C1 segment of cervical spinal cord (tissue), 14 donors: ENCODE results near the gene MYLK3.
"Not testable (repeated sequence)": the region's sequence is repeated elsewhere in the genome, so short reads cannot be mapped to it uniquely, and the experiment has no call there.

Source experiments
- DNase-seq, 14 donors: peaks; one replicate each; lab custom pipeline; 2025; lab: John Stamatoyannopoulos, UW

The MYLK3 gene

DNA sequence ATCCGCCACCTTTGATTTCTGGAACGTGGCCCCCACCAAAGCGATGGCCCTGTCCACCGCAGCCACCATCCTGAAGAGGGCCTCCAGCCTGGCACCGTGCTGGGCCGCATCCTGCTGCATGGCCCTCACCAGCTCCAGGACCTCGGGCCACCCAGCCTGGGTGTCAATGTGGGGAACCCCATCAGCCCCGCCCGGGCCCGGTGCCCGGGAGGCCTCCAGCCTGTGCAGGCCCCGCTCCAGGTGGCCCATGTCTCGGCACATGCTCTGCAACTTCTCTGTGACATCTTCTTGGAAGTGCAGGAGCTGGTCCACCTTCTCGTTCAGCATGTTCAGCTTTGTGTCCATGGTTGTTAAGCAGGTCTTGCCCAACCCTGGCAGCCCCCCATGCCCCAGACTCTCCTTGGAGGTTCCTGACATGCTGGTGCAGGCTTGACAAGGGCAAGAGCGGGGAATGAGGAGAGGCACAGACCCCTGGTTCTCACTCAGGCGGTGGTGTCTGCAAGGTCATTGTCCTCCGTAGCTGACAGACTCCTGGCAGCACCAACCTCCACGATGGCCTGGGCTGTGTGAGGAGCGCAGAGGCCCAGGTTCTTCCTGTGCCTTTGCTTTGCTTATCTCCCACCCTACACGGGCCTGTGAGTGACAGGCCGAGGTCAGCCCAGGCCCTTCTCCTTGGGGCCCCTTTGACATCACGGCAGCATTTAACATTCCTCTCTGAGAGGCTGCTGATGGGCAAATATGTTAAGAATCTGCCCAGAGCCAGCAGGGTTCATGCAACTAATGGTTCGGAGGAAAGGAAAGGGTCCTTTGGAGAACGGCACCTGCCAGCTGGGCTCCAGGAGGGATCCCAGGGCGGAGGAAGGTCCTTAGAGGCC lies at the start of gene MYLK3:
Gene MYLK3, minus strand, starts transcription at position 568 of the 875 bp plus-strand sequence. Its CDS starts 151 bp downstream, at position 417.
- no peak for DNase-seq

DNA sequence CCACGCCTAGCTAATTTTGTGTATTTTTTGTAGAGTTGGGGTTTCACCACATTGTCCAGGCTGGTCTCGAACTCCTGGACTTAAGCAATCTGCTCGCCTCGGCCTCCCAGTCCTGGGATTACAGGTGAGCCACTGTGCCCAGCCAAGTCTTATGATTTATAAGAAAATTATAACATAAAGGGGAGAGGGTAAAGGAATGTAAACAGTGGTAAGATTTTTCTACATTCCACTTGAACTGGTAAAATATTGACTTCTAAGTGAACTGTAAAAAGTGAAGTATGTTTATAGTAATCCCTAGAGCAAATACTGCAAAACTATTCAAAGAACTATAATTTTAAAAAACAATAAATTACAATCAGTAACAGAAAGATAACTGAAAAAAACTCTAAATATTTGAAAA lies 49.4 kb upstream of the MYLK3 start:
- DNase-seq = no peak

DNA sequence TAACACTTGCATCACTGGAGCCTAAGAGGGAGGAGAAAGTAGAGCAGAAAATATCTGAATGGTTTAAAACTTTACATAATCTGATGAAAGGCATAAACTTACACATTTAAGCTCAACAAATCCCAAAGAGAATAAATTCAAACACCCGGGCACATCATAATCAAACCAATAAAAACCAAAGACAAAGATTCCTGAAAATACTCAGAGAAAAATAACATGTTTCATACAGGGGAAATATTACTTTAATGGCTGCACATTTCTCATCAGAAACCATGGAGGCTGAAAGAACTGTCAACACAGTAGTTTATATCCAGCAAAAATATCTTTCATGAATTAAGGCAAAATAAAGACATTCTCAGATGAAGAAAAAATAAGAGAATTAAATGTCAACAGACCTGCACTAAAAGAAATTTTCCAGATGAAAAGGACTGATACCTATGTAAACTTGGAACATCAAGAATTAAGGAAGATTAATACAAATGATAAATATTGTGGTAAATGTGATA lies 48.7 kb upstream of the MYLK3 start:
- DNase-seq = no peak

GRCh38 chr16:46793841-46794240 lies 45.7 kb upstream of the MYLK3 start:
- DNase-seq = no peak

DNA sequence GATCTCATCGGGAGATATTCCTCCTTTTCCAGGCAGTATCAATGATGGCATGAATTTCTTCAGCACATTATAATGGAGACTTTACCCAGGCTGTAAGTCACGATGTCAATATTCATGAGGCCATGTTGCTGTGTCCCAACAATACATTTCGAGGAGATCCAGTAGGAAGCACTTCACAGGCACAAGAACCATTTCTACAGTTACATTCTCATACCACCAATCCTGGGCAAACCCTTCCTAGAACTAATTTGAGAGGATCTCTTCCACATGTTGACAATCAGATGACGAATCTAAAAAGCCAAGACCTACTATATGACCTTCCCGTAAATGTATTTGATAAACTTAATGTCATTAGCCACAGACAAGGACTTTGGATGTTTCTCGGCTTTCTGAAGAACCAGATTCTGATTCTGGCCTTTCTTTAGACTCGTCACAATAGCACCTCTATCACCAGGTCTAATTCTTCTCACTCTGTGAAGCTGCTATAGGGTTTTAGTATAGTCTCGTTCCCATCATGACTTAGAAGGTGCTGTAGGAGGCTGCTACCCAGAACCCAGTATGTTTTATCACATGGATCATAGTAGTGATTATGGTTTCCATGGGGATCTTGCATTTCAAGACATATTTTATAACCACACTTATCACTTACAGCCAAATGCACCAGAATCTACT lies 42.6 kb upstream of the MYLK3 start:
- no peak for DNase-seq

GRCh38 chr16:46789499-46790414 lies 41.6 kb upstream of the MYLK3 start:
- peak in 12 of 14 donors; percentile 8 to 57 (median 27) for DNase-seq

GRCh38 chr16:46788891-46789474 lies 40.8 kb upstream of the MYLK3 start:
- DNase-seq = no peak

DNA sequence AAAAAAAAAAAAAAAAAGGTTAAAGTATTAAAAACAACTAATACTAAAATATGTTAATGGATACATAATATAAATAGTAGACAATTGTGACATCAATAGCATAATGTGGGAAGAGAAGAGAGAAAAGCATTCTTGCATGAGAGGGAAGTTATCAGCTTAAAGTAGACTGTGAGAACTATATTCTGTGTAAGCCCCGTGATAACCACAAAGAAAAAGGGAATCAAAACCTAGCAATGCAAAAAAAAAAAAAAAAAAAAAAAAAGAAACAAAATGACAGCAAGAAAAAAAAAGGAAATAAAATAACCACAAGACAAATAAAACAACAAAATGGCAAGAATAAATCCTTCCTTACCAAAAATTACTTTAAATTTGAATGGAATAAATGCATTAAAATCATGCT lies 39.8 kb upstream of the MYLK3 start:
- no peak for DNase-seq

DNA sequence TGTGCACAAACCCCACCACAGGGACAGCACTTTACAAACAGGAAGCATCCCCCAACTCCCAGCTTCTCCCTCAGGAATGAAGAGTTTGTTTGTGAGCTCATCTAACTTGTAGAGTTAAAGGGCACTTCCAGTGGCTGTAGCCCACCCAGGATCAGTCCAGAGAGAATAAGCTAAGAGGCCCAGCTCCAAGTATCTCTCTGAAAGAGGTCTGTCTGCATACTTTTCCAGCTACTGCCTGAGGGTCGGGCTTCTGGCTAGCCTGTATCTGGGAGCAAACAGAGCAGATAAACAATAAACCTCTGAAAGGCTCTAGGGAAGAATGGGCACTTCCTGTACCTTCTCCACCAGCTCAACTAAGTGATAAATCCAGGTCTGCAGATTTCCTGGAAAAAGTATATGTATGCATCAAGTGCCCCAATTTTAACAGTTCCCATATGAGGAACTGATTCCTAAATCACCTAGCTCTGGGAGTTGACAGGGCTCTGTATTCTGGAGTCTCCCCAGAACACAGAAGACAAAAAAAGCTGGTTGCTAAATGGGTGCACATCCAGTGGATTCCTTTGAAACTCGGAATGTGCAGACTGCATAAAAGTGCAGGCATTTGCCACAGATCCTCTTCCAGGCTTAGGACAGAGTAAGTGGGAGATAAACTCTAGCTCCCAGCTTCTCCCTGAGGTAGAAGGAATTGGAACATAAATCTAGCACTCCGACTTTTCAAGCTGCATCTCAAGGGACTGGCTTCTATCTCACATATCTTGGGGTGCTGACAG lies 37.1 kb upstream of the MYLK3 start:
- no peak for DNase-seq

- DNase-seq = not testable (repeated sequence)
Measured at GRCh38 chr16:46784569-46784968, 36.4 kb upstream of the MYLK3 start.

- DNase-seq = no peak
Measured at GRCh38 chr16:46783800-46784199, 35.7 kb upstream of the MYLK3 start.

DNA sequence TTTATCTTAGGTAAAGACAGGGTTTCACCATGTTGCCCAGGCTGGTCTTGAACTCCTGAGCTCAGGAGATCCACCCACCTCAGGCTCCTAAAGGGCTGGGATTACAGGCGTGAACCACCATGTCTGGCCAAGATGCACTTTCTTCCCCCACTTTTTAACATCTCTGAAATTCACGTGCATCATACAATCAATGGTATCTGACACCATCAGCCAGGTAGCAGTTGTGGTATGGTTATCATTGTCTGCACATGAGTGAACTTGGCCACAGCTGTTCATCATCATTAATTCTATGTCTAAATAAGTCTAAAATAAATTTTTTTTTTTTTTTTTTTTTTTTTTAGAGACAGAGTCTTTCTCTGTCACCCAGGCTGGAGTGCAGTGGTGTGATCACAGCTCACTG lies 34.2 kb upstream of the MYLK3 start:
- no peak for DNase-seq

- no peak for DNase-seq
Measured at GRCh38 chr16:46777804-46778203, 29.7 kb upstream of the MYLK3 start.

GRCh38 chr16:46775214-46775613 lies 27.1 kb upstream of the MYLK3 start:
- DNase-seq = no peak

GRCh38 chr16:46774743-46775177 lies 26.6 kb upstream of the MYLK3 start:
- no peak for DNase-seq

DNA sequence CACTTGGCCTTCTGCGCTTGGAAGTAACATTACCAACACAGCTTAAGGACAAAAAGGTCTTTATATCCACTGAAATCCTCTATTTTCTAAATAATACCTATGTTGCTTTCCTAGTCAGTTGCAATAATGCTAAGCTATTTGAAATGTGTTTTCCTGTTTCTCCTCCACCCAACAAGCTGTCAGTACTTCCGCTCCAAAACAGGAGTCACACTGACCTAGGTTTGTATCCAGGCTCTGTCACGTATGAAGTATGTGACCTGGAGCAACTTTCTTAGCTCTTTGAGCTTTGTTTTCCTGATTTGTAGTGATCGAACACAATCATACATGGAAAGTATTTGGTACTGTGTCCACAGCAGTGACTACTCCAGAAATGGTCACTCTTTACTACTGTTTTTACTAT lies 24.3 kb upstream of the MYLK3 start:
- DNase-seq = no peak

DNA sequence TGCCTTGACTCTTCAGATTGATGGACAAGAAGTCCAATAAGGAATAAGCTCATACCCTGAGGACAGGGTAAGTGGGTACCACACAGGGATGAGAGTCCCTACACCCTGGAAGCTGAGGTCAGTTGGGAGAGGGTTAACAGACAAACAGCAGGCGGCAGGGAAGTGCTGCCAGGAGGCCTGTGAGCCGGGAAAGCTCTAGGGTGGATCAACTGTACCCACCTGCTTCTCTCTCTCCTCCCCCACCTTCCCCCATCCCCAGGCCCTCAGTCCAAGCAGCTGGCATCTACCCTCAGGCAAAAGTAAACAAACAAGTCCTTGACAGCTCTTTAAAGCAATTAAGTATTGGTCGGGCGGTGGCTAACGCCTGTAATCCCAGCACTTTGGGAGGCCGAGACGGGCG lies 20.7 kb upstream of the MYLK3 start:
- no peak for DNase-seq

DNA sequence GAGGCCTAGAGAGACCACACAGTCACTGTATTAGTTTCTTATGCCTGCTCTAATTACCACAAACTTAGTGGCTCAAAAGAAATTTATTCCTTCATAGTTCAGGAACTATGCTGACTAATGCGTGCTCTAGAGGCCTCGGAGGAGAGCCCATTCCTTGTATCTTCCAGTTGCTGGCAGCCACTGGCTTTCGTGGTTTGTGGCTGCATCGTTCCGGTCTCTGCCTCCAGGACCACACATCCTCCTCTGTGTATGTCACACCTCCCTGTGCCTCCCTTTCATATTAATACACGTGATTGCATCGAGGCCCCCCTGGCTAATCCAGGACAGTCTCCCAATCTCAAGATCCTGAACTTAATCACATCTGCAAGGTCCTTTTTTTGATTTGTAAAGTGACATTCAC lies 16.9 kb upstream of the MYLK3 start:
- no peak for DNase-seq

GRCh38 chr16:46763147-46763546 lies 15.0 kb upstream of the MYLK3 start:
- DNase-seq = peak in 7 of 14 donors; percentile 4 to 93 (median 23)

DNA sequence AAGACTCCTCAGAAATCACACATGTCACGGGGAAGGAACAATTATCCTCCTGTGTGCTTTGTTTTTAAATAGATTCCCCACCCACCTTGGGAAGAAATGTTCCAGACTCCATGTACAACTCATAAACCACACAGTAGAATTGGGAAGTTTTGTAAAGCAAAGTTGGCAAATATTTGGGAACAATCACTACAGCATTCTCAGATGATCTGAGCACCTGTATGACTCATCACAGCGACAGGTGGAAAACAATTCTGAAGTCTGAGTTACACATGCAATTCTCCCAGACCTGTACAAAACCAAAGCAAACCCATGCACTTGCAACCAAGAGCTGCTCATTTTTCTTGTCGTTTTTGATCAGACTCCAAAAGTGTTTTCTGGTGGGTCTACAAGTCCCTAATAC lies 14.4 kb upstream of the MYLK3 start:
- peak in 1 of 14 donors; percentile 34 for DNase-seq
